HG03025 (cell line): ENCODE data around the gene OR6P1.

Source experiments
- ATAC-seq: cut with Tn5 transposase; IDR thresholded peaks from one replicate; pipeline ENCODE4 v1.9.1; 2021; ENCODE audit warnings: mild to moderate bottlenecking, moderate library complexity; ENCODE audit not compliant: unreplicated experiment, low FRiP score

The OR6P1 gene

GRCh38 chr1:158520955-158521665 lies 49.3 kb downstream of the OR6P1 start:
- ATAC-seq, result no peak

- ATAC-seq, result no peak
These were observed 50.4 kb downstream of the OR6P1 start for GRCh38 chr1:158520021-158520420.

GRCh38 chr1:158516966-158517365 lies 53.4 kb downstream of the OR6P1 start:
- ATAC-seq, result no peak
